Measurements from ENCODE around the gene TPCN2.

The TPCN2 gene

GRCh38 chr11:69008737-69009440 lies 39.8 kb upstream of the TPCN2 start:
- DNase-seq, result peak; percentile 85
- H4K8ac ChIP-seq (ENCODE audit: low read depth, low read length), result no peak overlapping the region

GRCh38 chr11:69009441-69010211 lies 39.1 kb upstream of the TPCN2 start:
- peak overlapping the region; percentile 34 for H3K56ac ChIP-seq (ENCODE audit: low read length)
- no peak overlapping the region for H3K4me3 ChIP-seq (ENCODE audit: low read length)
- H2AK5ac ChIP-seq (ENCODE audit: low read length), result no peak overlapping the region
- WGBS (ENCODE audit: extremely low coverage, insufficient coverage, low lambda C conversion rate), result no CpG with 5 or more reads among the region's 16 CpGs
- no peak overlapping the region for H3K9ac ChIP-seq (ENCODE audit: low read length)
- no peak overlapping the region for H4K5ac ChIP-seq (ENCODE audit: low read length)
- DNase-seq, result no peak
- no peak overlapping the region for H4K8ac ChIP-seq (ENCODE audit: low read depth, low read length)
- H2BK15ac ChIP-seq (replicated peaks; ENCODE audit: low read depth), result no peak overlapping the region
- no peak overlapping the region for H3K27ac ChIP-seq (ENCODE audit: low read depth, low read length)
- H3K79me1 ChIP-seq (ENCODE audit: low read length), result no peaks in the 10 kb centered on the region
- H2BK120ac ChIP-seq (ENCODE audit: low read depth, low read length), result no peak overlapping the region
- H2BK5ac ChIP-seq (ENCODE audit: low read length), result no peak overlapping the region
- H3K4me2 ChIP-seq (ENCODE audit: low read length), result no peak overlapping the region
- no peak overlapping the region for H3K23ac ChIP-seq (ENCODE audit: low read length)
- H3K36me3 ChIP-seq (ENCODE audit: control insufficient read depth, insufficient read depth, low read length), result no peaks in the 10 kb centered on the region
- no peaks in the 10 kb centered on the region for H3K79me2 ChIP-seq (ENCODE audit: control insufficient read depth, insufficient read depth, low read length)
- H3K27me3 ChIP-seq (ENCODE audit: insufficient read depth, low read length, poor library complexity), result no peaks in the 10 kb centered on the region
- H3K4me1 ChIP-seq (ENCODE audit: control insufficient read depth, low read depth, low read length), result peaks cover 7% of the 10 kb centered on the region
- H3K4ac ChIP-seq (ENCODE audit: low read depth, low read length), result no peak overlapping the region
- no peak overlapping the region for H3K18ac ChIP-seq (ENCODE audit: low read length)

More at GRCh38 chr11:69008737-69009440, 39.8 kb upstream of the TPCN2 start:
- Histone ChIP-seq H3K4me3 (ENCODE audit: low read length) (no peak overlapping the region), H2BK5ac (ENCODE audit: low read length) (no peak overlapping the region), H3K9ac (ENCODE audit: low read length) (no peak overlapping the region), H3K79me2 (ENCODE audit: control insufficient read depth, insufficient read depth, low read length) (no peaks in the 10 kb centered on the region), H3K27me3 (ENCODE audit: insufficient read depth, low read length, poor library complexity) (no peaks in the 10 kb centered on the region), H2BK15ac (replicated peaks; ENCODE audit: low read depth) (no peak overlapping the region), H3K56ac (ENCODE audit: low read length) (peak overlapping the region; percentile 34), H3K18ac (ENCODE audit: low read length) (no peak overlapping the region), H3K4ac (ENCODE audit: low read depth, low read length) (no peak overlapping the region), H3K27ac (ENCODE audit: low read depth, low read length) (no peak overlapping the region), H3K23ac (ENCODE audit: low read length) (no peak overlapping the region), H3K36me3 (ENCODE audit: control insufficient read depth, insufficient read depth, low read length) (no peaks in the 10 kb centered on the region), H3K4me1 (ENCODE audit: control insufficient read depth, low read depth, low read length) (peaks cover 4% of the 10 kb centered on the region), H3K79me1 (ENCODE audit: low read length) (no peaks in the 10 kb centered on the region), H2AK5ac (ENCODE audit: low read length) (no peak overlapping the region), H2BK120ac (ENCODE audit: low read depth, low read length) (no peak overlapping the region), H3K4me2 (ENCODE audit: low read length) (no peak overlapping the region), H4K5ac (ENCODE audit: low read length) (no peak overlapping the region)
- WGBS (ENCODE audit: extremely low coverage, insufficient coverage, low lambda C conversion rate), result no CpG with 5 or more reads among the region's 17 CpGs

GRCh38 chr11:69010361-69010891 lies 38.3 kb upstream of the TPCN2 start:
- H2BK120ac ChIP-seq (ENCODE audit: low read depth, low read length), result no peak overlapping the region
- H3K18ac ChIP-seq (ENCODE audit: low read length), result peak overlapping the region; percentile 24
- no peak overlapping the region for H3K4ac ChIP-seq (ENCODE audit: low read depth, low read length)
- H3K79me2 ChIP-seq (ENCODE audit: control insufficient read depth, insufficient read depth, low read length), result no peaks in the 10 kb centered on the region
- H3K23ac ChIP-seq (ENCODE audit: low read length), result peak overlapping the region; percentile 1
- no peak overlapping the region for H4K8ac ChIP-seq (ENCODE audit: low read depth, low read length)
- H3K4me2 ChIP-seq (ENCODE audit: low read length), result peak overlapping the region; percentile 68
- no peaks in the 10 kb centered on the region for H3K27me3 ChIP-seq (ENCODE audit: insufficient read depth, low read length, poor library complexity)
- H4K5ac ChIP-seq (ENCODE audit: low read length), result no peak overlapping the region
- no peak overlapping the region for H3K27ac ChIP-seq (ENCODE audit: low read depth, low read length)
- no CpG with 5 or more reads among the region's 9 CpGs for WGBS (ENCODE audit: extremely low coverage, insufficient coverage, low lambda C conversion rate)
- no peaks in the 10 kb centered on the region for H3K36me3 ChIP-seq (ENCODE audit: control insufficient read depth, insufficient read depth, low read length)
- no peaks in the 10 kb centered on the region for H3K79me1 ChIP-seq (ENCODE audit: low read length)
- H2BK5ac ChIP-seq (ENCODE audit: low read length), result no peak overlapping the region
- DNase-seq, result no peak
- H3K9ac ChIP-seq (ENCODE audit: low read length), result peak overlapping the region; percentile 65
- peaks cover 7% of the 10 kb centered on the region for H3K4me1 ChIP-seq (ENCODE audit: control insufficient read depth, low read depth, low read length)
- H2BK15ac ChIP-seq (replicated peaks; ENCODE audit: low read depth), result no peak overlapping the region
- H3K56ac ChIP-seq (ENCODE audit: low read length), result peak overlapping the region; percentile 88
- no peak overlapping the region for H3K4me3 ChIP-seq (ENCODE audit: low read length)
- H2AK5ac ChIP-seq (ENCODE audit: low read length), result peak overlapping the region; percentile 43

- DNase-seq, result peak; percentile 74
- no peaks in the 10 kb centered on the region for H3K27me3 ChIP-seq (ENCODE audit: insufficient read depth, low read length, poor library complexity)
Observed at GRCh38 chr11:69010964-69011623, 37.6 kb upstream of the TPCN2 start.

GRCh38 chr11:69011624-69012091 lies 37.1 kb upstream of the TPCN2 start:
- Histone ChIP-seq H3K79me2 (ENCODE audit: control insufficient read depth, insufficient read depth, low read length) (no peaks in the 10 kb centered on the region), H4K8ac (ENCODE audit: low read depth, low read length) (no peak overlapping the region), H3K4me2 (ENCODE audit: low read length) (no peak overlapping the region), H3K56ac (ENCODE audit: low read length) (no peak overlapping the region), H2AK5ac (ENCODE audit: low read length) (no peak overlapping the region), H4K5ac (ENCODE audit: low read length) (no peak overlapping the region), H2BK5ac (ENCODE audit: low read length) (no peak overlapping the region), H3K18ac (ENCODE audit: low read length) (no peak overlapping the region), H3K36me3 (ENCODE audit: control insufficient read depth, insufficient read depth, low read length) (no peaks in the 10 kb centered on the region), H3K4ac (ENCODE audit: low read depth, low read length) (no peak overlapping the region), H3K27ac (ENCODE audit: low read depth, low read length) (no peak overlapping the region), H3K23ac (ENCODE audit: low read length) (no peak overlapping the region), H3K27me3 (ENCODE audit: insufficient read depth, low read length, poor library complexity) (no peaks in the 10 kb centered on the region), H3K9ac (ENCODE audit: low read length) (no peak overlapping the region), H3K4me3 (ENCODE audit: low read length) (no peak overlapping the region), H2BK120ac (ENCODE audit: low read depth, low read length) (no peak overlapping the region), H2BK15ac (replicated peaks; ENCODE audit: low read depth) (no peak overlapping the region), H3K4me1 (ENCODE audit: control insufficient read depth, low read depth, low read length) (peaks cover 7% of the 10 kb centered on the region), H3K79me1 (ENCODE audit: low read length) (no peaks in the 10 kb centered on the region)
- WGBS (ENCODE audit: extremely low coverage, insufficient coverage, low lambda C conversion rate), result no CpG with 5 or more reads among the region's 9 CpGs
- no peak for DNase-seq

More at GRCh38 chr11:69010964-69011623, 37.6 kb upstream of the TPCN2 start:
- H2BK120ac ChIP-seq (ENCODE audit: low read depth, low read length), result no peak overlapping the region
- peak overlapping the region; percentile 54 for H3K18ac ChIP-seq (ENCODE audit: low read length)
- no peak overlapping the region for H3K4ac ChIP-seq (ENCODE audit: low read depth, low read length)
- no peak overlapping the region for H4K8ac ChIP-seq (ENCODE audit: low read depth, low read length)
- no peak overlapping the region for H3K4me3 ChIP-seq (ENCODE audit: low read length)
- peak overlapping the region; percentile 68 for H3K4me2 ChIP-seq (ENCODE audit: low read length)
- peak overlapping the region; percentile 89 for H3K23ac ChIP-seq (ENCODE audit: low read length)
- H3K79me1 ChIP-seq (ENCODE audit: low read length), result no peaks in the 10 kb centered on the region
- no peaks in the 10 kb centered on the region for H3K79me2 ChIP-seq (ENCODE audit: control insufficient read depth, insufficient read depth, low read length)
- no peak overlapping the region for H4K5ac ChIP-seq (ENCODE audit: low read length)
- peaks cover 7% of the 10 kb centered on the region for H3K4me1 ChIP-seq (ENCODE audit: control insufficient read depth, low read depth, low read length)
- H2BK15ac ChIP-seq (replicated peaks; ENCODE audit: low read depth), result no peak overlapping the region
- peak overlapping the region; percentile 88 for H3K56ac ChIP-seq (ENCODE audit: low read length)
- H3K36me3 ChIP-seq (ENCODE audit: control insufficient read depth, insufficient read depth, low read length), result no peaks in the 10 kb centered on the region
- H2AK5ac ChIP-seq (ENCODE audit: low read length), result no peak overlapping the region
- no peak overlapping the region for H2BK5ac ChIP-seq (ENCODE audit: low read length)
- no CpG with 5 or more reads among the region's 43 CpGs for WGBS (ENCODE audit: extremely low coverage, insufficient coverage, low lambda C conversion rate)
- peak overlapping the region; percentile 65 for H3K9ac ChIP-seq (ENCODE audit: low read length)
- no peak overlapping the region for H3K27ac ChIP-seq (ENCODE audit: low read depth, low read length)

All from mesendoderm (in vitro differentiated cells).